ENCODE data around the gene WNT6. TPM values are rescaled to one million over a fixed set of nuclear protein-coding genes. Genes with fewer than 3 reads are reported as not detected.

The WNT6 gene
- total RNA-seq, 2 donors from 2014 or later, result not detected

GRCh38 chr2:218887079-218887478, 27.5 kb downstream of the WNT6 start:
- no peaks in the 10 kb centered on the region for H3K9me3 Mint-ChIP-seq
- no peak overlapping the region for H3K27ac Mint-ChIP-seq
- H3K4me1 Mint-ChIP-seq, result no peaks in the 10 kb centered on the region
- 75 to 78% methylated on average over 3 of the region's 3 CpGs for whole genome bisulfite sequencing, 2 experiments (ENCODE audit: insufficient coverage in 1 of 2, insufficient read length in 1 of 2)
- no peaks in the 10 kb centered on the region for H3K9me3 ChIP-seq (ENCODE audit: control insufficient read depth, low read length)
- DNase-seq, result no peak
- H3K4me3 Mint-ChIP-seq, result no peak overlapping the region
- peaks cover 98% of the 10 kb centered on the region for H3K27me3 Mint-ChIP-seq (ENCODE audit: insufficient read depth)
- H3K9ac ChIP-seq (ENCODE audit: extremely low read depth, low read length, poor library complexity, severe bottlenecking), result no peak overlapping the region
- H3K27me3 ChIP-seq (ENCODE audit: control insufficient read depth, insufficient read depth, low read length, poor library complexity, severe bottlenecking), result peaks cover 95% of the 10 kb centered on the region
- H3K36me3 Mint-ChIP-seq (ENCODE audit: low read depth), result no peaks in the 10 kb centered on the region
- H3K4me3 ChIP-seq (ENCODE audit: low read length), result no peak overlapping the region
- no peak overlapping the region for H3K27ac ChIP-seq (ENCODE audit: low read depth, low read length)
- no peaks in the 10 kb centered on the region for H3K4me1 ChIP-seq (ENCODE audit: control insufficient read depth, insufficient read depth, low read length)
- no peaks in the 10 kb centered on the region for H3K36me3 ChIP-seq (ENCODE audit: control insufficient read depth, insufficient read depth, low read length)
- no peak for TF ChIP-seq CTCF (conservative IDR thresholded peaks at IDR 0.05)

GRCh38 chr2:218888341-218888740, 28.7 kb downstream of the WNT6 start:
- no peaks in the 10 kb centered on the region for H3K36me3 Mint-ChIP-seq (ENCODE audit: low read depth)
- DNase-seq, result no peak
- peaks cover 97% of the 10 kb centered on the region for H3K27me3 Mint-ChIP-seq (ENCODE audit: insufficient read depth)
- Histone ChIP-seq H3K9me3 (ENCODE audit: control insufficient read depth, low read length) (no peaks in the 10 kb centered on the region), H3K4me1 (ENCODE audit: control insufficient read depth, insufficient read depth, low read length) (no peaks in the 10 kb centered on the region), H3K9ac (ENCODE audit: extremely low read depth, low read length, poor library complexity, severe bottlenecking) (no peak overlapping the region), H3K27ac (ENCODE audit: low read depth, low read length) (no peak overlapping the region), H3K36me3 (ENCODE audit: control insufficient read depth, insufficient read depth, low read length) (no peaks in the 10 kb centered on the region), H3K4me3 (ENCODE audit: low read length) (no peak overlapping the region), H3K27me3 (ENCODE audit: control insufficient read depth, insufficient read depth, low read length, poor library complexity, severe bottlenecking) (peaks cover 95% of the 10 kb centered on the region)
- no peak overlapping the region for H3K4me3 Mint-ChIP-seq
- H3K27ac Mint-ChIP-seq, result no peak overlapping the region
- 72 to 100% methylated on average over 1 to 5 of the region's 5 CpGs for WGBS, 2 experiments (ENCODE audit: insufficient coverage in 1 of 2, insufficient read length in 1 of 2)
- no peaks in the 10 kb centered on the region for H3K9me3 Mint-ChIP-seq
- no peaks in the 10 kb centered on the region for H3K4me1 Mint-ChIP-seq
- no peak for TF ChIP-seq CTCF (conservative IDR thresholded peaks at IDR 0.05)

GRCh38 chr2:218889937-218890336, 30.3 kb downstream of the WNT6 start:
- WGBS, 2 experiments (ENCODE audit: insufficient coverage in 1 of 2, insufficient read length in 1 of 2), result 90 to 97% methylated on average over 15 to 23 of the region's 23 CpGs
- Histone ChIP-seq H3K4me1 (ENCODE audit: control insufficient read depth, insufficient read depth, low read length) (no peaks in the 10 kb centered on the region), H3K27me3 (ENCODE audit: control insufficient read depth, insufficient read depth, low read length, poor library complexity, severe bottlenecking) (peaks cover 97% of the 10 kb centered on the region), H3K27ac (ENCODE audit: low read depth, low read length) (no peak overlapping the region), H3K9me3 (ENCODE audit: control insufficient read depth, low read length) (no peaks in the 10 kb centered on the region), H3K9ac (ENCODE audit: extremely low read depth, low read length, poor library complexity, severe bottlenecking) (no peak overlapping the region), H3K4me3 (ENCODE audit: low read length) (no peak overlapping the region), H3K36me3 (ENCODE audit: control insufficient read depth, insufficient read depth, low read length) (no peaks in the 10 kb centered on the region)
- H3K27me3 Mint-ChIP-seq (ENCODE audit: insufficient read depth), result peaks cover 97% of the 10 kb centered on the region
- no peak overlapping the region for H3K4me3 Mint-ChIP-seq
- H3K36me3 Mint-ChIP-seq (ENCODE audit: low read depth), result no peaks in the 10 kb centered on the region
- no peak for TF ChIP-seq CTCF (conservative IDR thresholded peaks at IDR 0.05)
- no peaks in the 10 kb centered on the region for H3K9me3 Mint-ChIP-seq
- H3K27ac Mint-ChIP-seq, result no peak overlapping the region
- H3K4me1 Mint-ChIP-seq, result no peaks in the 10 kb centered on the region
- no peak for DNase-seq

Data from endodermal cell (in vitro differentiated cells).